Left ventricle myocardium inferior (tissue), 1 donor: ENCODE measurements around the gene MRPS17. TPM values are rescaled to one million over a fixed set of nuclear protein-coding genes. Genes with fewer than 3 reads are reported as not detected.

Experiments used
- DNase-seq: peaks from one replicate; pipeline ENCODE4 v3.0.0-alpha.2; 2020
- H3K27ac ChIP-seq: fragments of 200-600 bp; replicated peaks from 2 replicates; pipeline ENCODE4 v1.8.0; 2021
- H3K27me3 ChIP-seq: fragments of 200-600 bp; 2 replicates; pipeline ENCODE4 v1.8.0; 2021; ENCODE audit warnings: low read depth
- H3K36me3 ChIP-seq: fragments of 200-600 bp; 2 replicates; pipeline ENCODE4 v1.8.0; 2021
- H3K4me1 ChIP-seq: fragments of 200-600 bp; 2 replicates; pipeline ENCODE4 v1.8.0; 2021
- H3K4me3 ChIP-seq: fragments of 200-600 bp; 2 replicates; pipeline ENCODE4 v1.8.0; 2021; ENCODE audit warnings: mild to moderate bottlenecking, moderate library complexity
- H3K9me3 ChIP-seq: fragments of 200-600 bp; replicated peaks from 2 replicates; pipeline ENCODE4 v1.8.0; 2021
- CTCF ChIP-seq: fragments of 200-600 bp; IDR thresholded peaks from 2 replicates; pipeline ENCODE4 v1.8.0; 2021; ENCODE audit warnings: antibody characterized with exemption, mild to moderate bottlenecking, borderline replicate concordance
- intact Hi-C: fragments of 100-400 bp; cut with micrococcal nuclease; formaldehyde crosslinking; loops from one replicate; pipeline ENCODE4 v1.11.0; 2022
- total RNA-seq: library from RNA; stranded (reverse); fragmentation: NEBNext Ultra II Directional; extraction: Animal tissue kit (Norgen Biotek cat#: 25700); gene quantifications from one replicate; pipeline ENCODE4 v1.2.1, GENCODE V29; 2021
- donor health status: DM: no; HTN: yes; CAD: no; lungs with severe emphysema.

Gene MRPS17
- total RNA-seq, 1 donor from 2014 or later: 19.4 TPM

- intact Hi-C loops: no loop called here
- no peak for TF ChIP-seq CTCF
- Histone ChIP-seq H3K27ac (no peak overlapping the region), H3K4me1 (no peaks in the 10 kb centered on the region), H3K4me3 (no peak overlapping the region), H3K27me3 (no peaks in the 10 kb centered on the region), H3K9me3 (no peaks in the 10 kb centered on the region), H3K36me3 (peaks cover 96% of the 10 kb centered on the region)
- no peak for DNase-seq
Observed at GRCh38 chr7:55992346-55992745, 40.7 kb downstream of the MRPS17 start.

GRCh38 chr7:55996856-55997500, 45.3 kb downstream of the MRPS17 start:
- Histone ChIP-seq H3K27ac (no peak overlapping the region), H3K27me3 (no peaks in the 10 kb centered on the region), H3K9me3 (no peaks in the 10 kb centered on the region), H3K4me1 (no peaks in the 10 kb centered on the region), H3K36me3 (peaks cover 84% of the 10 kb centered on the region), H3K4me3 (no peak overlapping the region)
- intact Hi-C loops: loop anchor here (5.0 kb wide), 1 partner anchor 75 kb away; no protein-coding TSS in a partner anchor
- TF ChIP-seq CTCF: no peak
- DNase-seq: no peak

GRCh38 chr7:56003749-56004148, 52.1 kb downstream of the MRPS17 start:
- H3K36me3 ChIP-seq: peaks cover 19% of the 10 kb centered on the region

More at GRCh38 chr7:56003749-56004148, 52.1 kb downstream of the MRPS17 start:
- Histone ChIP-seq H3K27me3 (no peaks in the 10 kb centered on the region), H3K4me1 (no peaks in the 10 kb centered on the region), H3K9me3 (no peaks in the 10 kb centered on the region), H3K4me3 (no peak overlapping the region), H3K27ac (no peak overlapping the region)
- TF ChIP-seq CTCF: no peak
- intact Hi-C loops: no loop called here
- DNase-seq: no peak

Other genes starting within 250 kb of the MRPS17 start
- gene SEPTIN14, start 89.1 kb upstream of the MRPS17 start, total RNA-seq: not detected
- 5.6 TPM for gene ZNF713, start 64.4 kb upstream of the MRPS17 start, total RNA-seq
- 357 TPM for gene NIPSNAP2, start 12.7 kb downstream of the MRPS17 start, total RNA-seq
- gene PSPH, start 99.6 kb downstream of the MRPS17 start, total RNA-seq: 12.9 TPM
- 67.6 TPM for gene CCT6A, start 99.9 kb downstream of the MRPS17 start, total RNA-seq
- 33.5 TPM for gene SUMF2, start 112.4 kb downstream of the MRPS17 start, total RNA-seq
- 21.4 TPM for gene PHKG1, start 141.1 kb downstream of the MRPS17 start, total RNA-seq
- 468 TPM for gene CHCHD2, start 154.6 kb downstream of the MRPS17 start, total RNA-seq
- gene NUPR2, start 164.5 kb downstream of the MRPS17 start, total RNA-seq: not detected